Cardiac muscle cell (in vitro differentiated cells and primary cell): ENCODE data around the gene TMEM253. TPM values are rescaled to one million over a fixed set of nuclear protein-coding genes. Genes with fewer than 3 reads are reported as not detected.
A peak's percentile ranks its signal among the peaks of the same experiment; 100 is the strongest.

ENCODE experiments used
- DNase-seq, 2 donors: peaks; one replicate each; pipeline versions ENCODE4 v3.0.0 to v3.0.0-alpha.2; 2010 to 2017; ENCODE audit warnings: low read depth in 1 of 2, low spot score in 1 of 2
- H3K27ac ChIP-seq: fragments of 200-600 bp; sonication (generic); 2 replicates; pipeline ENCODE4 v1.5.1; 2016
- H3K27me3 ChIP-seq: fragments of 200-600 bp; sonication (generic); 2 replicates; pipeline ENCODE4 v1.6.0; 2016; ENCODE audit warnings: control low read depth
- H3K36me3 ChIP-seq: fragments of 200-600 bp; sonication (generic); 2 replicates; pipeline ENCODE4 v1.5.1; 2016; ENCODE audit warnings: control low read depth
- H3K4me1 ChIP-seq: fragments of 200-600 bp; sonication (generic); 2 replicates; pipeline ENCODE4 v1.8.1; 2017; ENCODE audit warnings: low read depth, mild to moderate bottlenecking, mixed run types
- H3K4me3 ChIP-seq: fragments of 200-600 bp; sonication (generic); 2 replicates; pipeline ENCODE4 v1.5.1; 2016; ENCODE audit warnings: mild to moderate bottlenecking
- H3K9me3 ChIP-seq: fragments of 200-600 bp; sonication (generic); 2 replicates; pipeline ENCODE4 v1.5.1; 2017; ENCODE audit warnings: low read depth, mild to moderate bottlenecking, control low read depth
- polyA plus RNA-seq: library from polyadenylated mRNA; unstranded; fragments of >200 nt; fragmentation: Nextera tagmentation; extraction: Ambion mirVana; gene quantifications from 2 replicates; pipeline ENCODE4 v1.2.1, GENCODE V29; 2016
- total RNA-seq: library from RNA; depleted of rRNA; stranded (reverse); fragments of >200 nt; gene quantifications from 2 replicates; pipeline ENCODE4 v1.2.3, GENCODE V29; 2016
- TF ChIP-seq, protein P1 (sequence below): IDR thresholded peaks from 2 replicates; pipeline ENCODE4 v1.5.1; 2012; ENCODE audit warnings: low read depth, mild to moderate bottlenecking, low read length

TMEM253 gene
- total and polyA plus RNA-seq, 2 experiments from 2014 or later = 1.2 to 1.3 TPM

- peak; percentile 82 to 84 for DNase-seq
- H3K27ac ChIP-seq = no peak overlapping the region
- H3K4me3 ChIP-seq = no peak overlapping the region
- H3K27me3 ChIP-seq = no peaks in the 10 kb centered on the region
- no peaks in the 10 kb centered on the region for H3K9me3 ChIP-seq
- TF ChIP-seq, protein P1, sequence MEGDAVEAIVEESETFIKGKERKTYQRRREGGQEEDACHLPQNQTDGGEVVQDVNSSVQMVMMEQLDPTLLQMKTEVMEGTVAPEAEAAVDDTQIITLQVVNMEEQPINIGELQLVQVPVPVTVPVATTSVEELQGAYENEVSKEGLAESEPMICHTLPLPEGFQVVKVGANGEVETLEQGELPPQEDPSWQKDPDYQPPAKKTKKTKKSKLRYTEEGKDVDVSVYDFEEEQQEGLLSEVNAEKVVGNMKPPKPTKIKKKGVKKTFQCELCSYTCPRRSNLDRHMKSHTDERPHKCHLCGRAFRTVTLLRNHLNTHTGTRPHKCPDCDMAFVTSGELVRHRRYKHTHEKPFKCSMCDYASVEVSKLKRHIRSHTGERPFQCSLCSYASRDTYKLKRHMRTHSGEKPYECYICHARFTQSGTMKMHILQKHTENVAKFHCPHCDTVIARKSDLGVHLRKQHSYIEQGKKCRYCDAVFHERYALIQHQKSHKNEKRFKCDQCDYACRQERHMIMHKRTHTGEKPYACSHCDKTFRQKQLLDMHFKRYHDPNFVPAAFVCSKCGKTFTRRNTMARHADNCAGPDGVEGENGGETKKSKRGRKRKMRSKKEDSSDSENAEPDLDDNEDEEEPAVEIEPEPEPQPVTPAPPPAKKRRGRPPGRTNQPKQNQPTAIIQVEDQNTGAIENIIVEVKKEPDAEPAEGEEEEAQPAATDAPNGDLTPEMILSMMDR = peak; percentile 95
- peaks cover 23% of the 10 kb centered on the region for H3K4me1 ChIP-seq
- no peaks in the 10 kb centered on the region for H3K36me3 ChIP-seq
Measured at GRCh38 chr14:21106498-21107282, 5.8 kb downstream of the TMEM253 start.

- Histone ChIP-seq H3K4me3 (no peak overlapping the region), H3K9me3 (no peaks in the 10 kb centered on the region), H3K27ac (no peak overlapping the region), H3K4me1 (peaks cover 18% of the 10 kb centered on the region), H3K36me3 (no peaks in the 10 kb centered on the region), H3K27me3 (no peaks in the 10 kb centered on the region)
- TF ChIP-seq, protein P1 = no peak
- peak in 1 of 2 donors; percentile 25 for DNase-seq
Measured at GRCh38 chr14:21107283-21107800, 6.5 kb downstream of the TMEM253 start.

DNA sequence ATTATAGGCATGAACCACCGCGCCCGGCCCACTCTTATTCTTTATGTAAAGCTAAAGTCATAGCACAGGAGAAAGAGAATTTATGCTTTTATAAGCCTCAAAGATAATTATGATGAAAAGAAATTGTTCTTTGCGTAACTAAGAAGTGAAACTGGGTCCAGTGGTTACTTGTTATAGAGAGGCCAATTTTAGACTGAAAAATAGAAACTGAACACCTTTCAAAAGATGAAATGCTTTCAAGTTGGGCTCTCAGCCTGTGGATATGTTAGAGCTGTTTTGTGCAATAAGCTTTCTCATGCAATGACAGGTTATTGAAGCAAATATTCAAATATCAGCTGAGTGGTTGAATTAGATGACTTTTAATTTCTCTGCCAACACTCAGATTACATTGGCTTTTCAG, 7.9 kb downstream of the TMEM253 start:
- Histone ChIP-seq H3K4me1 (peaks cover 10% of the 10 kb centered on the region), H3K27me3 (no peaks in the 10 kb centered on the region), H3K9me3 (no peaks in the 10 kb centered on the region), H3K4me3 (no peak overlapping the region), H3K27ac (no peak overlapping the region), H3K36me3 (no peaks in the 10 kb centered on the region)
- TF ChIP-seq, protein P1 = no peak
- no peak for DNase-seq

DNA sequence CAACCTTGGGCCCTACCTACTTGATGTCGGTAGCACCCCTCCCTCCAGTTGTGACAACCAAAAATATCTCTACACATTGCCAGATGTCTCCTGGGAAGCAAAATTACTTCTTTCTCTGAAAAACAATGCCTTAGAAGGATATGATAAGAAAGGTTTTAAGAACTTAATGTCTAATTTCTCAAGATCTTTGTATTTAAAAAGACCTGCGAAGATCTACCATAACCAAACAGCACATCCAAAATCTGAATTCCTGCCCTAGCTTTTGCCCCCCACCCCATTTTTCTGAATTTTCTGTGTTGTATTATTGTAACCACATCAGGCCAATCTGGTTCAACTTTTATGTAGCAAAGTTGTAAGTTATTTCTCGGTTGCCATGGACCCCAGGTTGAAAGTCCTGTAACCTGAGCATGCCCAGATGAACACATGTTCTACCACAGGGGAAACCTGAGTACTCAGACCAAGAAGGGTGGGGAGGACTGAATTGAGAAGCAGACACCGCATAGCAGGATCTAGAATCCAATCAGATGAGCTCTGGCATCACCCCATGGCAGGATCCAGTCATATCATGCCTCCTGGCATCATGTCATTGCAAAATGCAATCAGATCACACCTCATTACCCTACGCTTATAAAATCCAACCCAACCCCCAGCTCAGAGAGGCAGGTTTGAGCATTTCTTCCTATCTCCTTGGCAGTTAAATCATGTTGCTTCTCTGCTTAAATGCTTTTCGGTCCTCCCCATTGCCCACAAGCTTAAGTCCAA, 8.7 kb downstream of the TMEM253 start:
- Histone ChIP-seq H3K4me3 (no peak overlapping the region), H3K4me1 (peaks cover 10% of the 10 kb centered on the region), H3K27ac (no peak overlapping the region), H3K36me3 (no peaks in the 10 kb centered on the region), H3K27me3 (no peaks in the 10 kb centered on the region), H3K9me3 (no peaks in the 10 kb centered on the region)
- no peak for DNase-seq
- TF ChIP-seq, protein P1 = no peak

- H3K27me3 ChIP-seq = no peaks in the 10 kb centered on the region
- no peaks in the 10 kb centered on the region for H3K9me3 ChIP-seq
- DNase-seq = no peak
- TF ChIP-seq, protein P1 = no peak
- no peak overlapping the region for H3K4me3 ChIP-seq
- no peaks in the 10 kb centered on the region for H3K4me1 ChIP-seq
- no peak overlapping the region for H3K27ac ChIP-seq
- no peaks in the 10 kb centered on the region for H3K36me3 ChIP-seq
Measured at GRCh38 chr14:21112255-21112654, 11.4 kb downstream of the TMEM253 start.
